ENCODE results near the gene SYNRG. TPM values are rescaled to one million over a fixed set of nuclear protein-coding genes. Genes with fewer than 3 reads are reported as not detected.

The SYNRG gene
- total and polyA plus RNA-seq, 2 of the 13 experiments (the other 11 are each of a cell fraction or from before 2014, with no cell fraction given), result 7.3 to 8.7 TPM

GRCh38 chr17:37517881-37518280 is 91.3 kb downstream of the SYNRG start (continued):
- TF ChIP-seq PCBP2 (optimal IDR thresholded peaks at IDR 0.05; ENCODE audit: low read depth, low read length, poor library complexity, severe bottlenecking) (no peak), CSRNP1 (CRISPR knock-in tag; IDR thresholded peaks at IDR 0.05) (no peak)

- Histone ChIP-seq H4K20me1 (ENCODE audit: insufficient read depth, low read length) (0 out of 2 replicates have a peak, but pooled peaks cover 3% of the 10 kb centered on the region), H3K9ac (ENCODE audit: insufficient read depth, low read depth, low read length) (no peak overlapping the region), H3K27me3 (ENCODE audit: control insufficient read depth in 1 of 2, insufficient read depth in 2 of 2, low read length in 2 of 2) (no peaks in the 10 kb centered on the region), H3K36me3 (replicated peaks in 1 of 2; ENCODE audit: control insufficient read depth in 1 of 2, insufficient read depth in 2 of 2, low read length in 2 of 2) (peaks cover 9 to 60% of the 10 kb centered on the region in 2 experiments; a peak in 4 of 5 replicates), H3K79me2 (ENCODE audit: insufficient read depth, low read length) (peaks cover 1% of the 10 kb centered on the region), H3K4me2 (ENCODE audit: low read depth, low read length) (no peak overlapping the region), H3K4me1 (ENCODE audit: insufficient read depth, low read length) (peaks cover 10% of the 10 kb centered on the region), H3K27ac (ENCODE audit: extremely low read length, insufficient read depth, low read length) (no peak overlapping the region), H3K9me3 (ENCODE audit: low read length) (no peaks in the 10 kb centered on the region), H2AFZ (ENCODE audit: low read length) (no peak overlapping the region), H3K4me3 (replicated peaks in 1 of 3; ENCODE audit: insufficient read depth in 1 of 3, low read depth in 2 of 3, low read length in 3 of 3) (no peak overlapping the region)
- 93% methylated on average over 6 of the region's 6 CpGs for WGBS (ENCODE audit: low lambda C conversion rate)
- no peak for FAIRE-seq
- ATAC-seq, result no peak
- no TSS peak for BruUV-seq (replicated peaks)
- in situ Hi-C loops (cut with HindIII; ENCODE audit: extremely low pct_ligation_motif_present, low pct_unique_long_range_greater_than_20kb) (no loop called here), intact Hi-C loops (cut with micrococcal nuclease; ENCODE audit: unreplicated experiment) (no loop called here)
- ChIA-PET CTCF (ENCODE audit: low intra/inter-chr PET ratio, low total read pairs) (no interaction called here), POLR2A (interaction anchor here (2.2 kb wide), 1 partner anchor 14 kb away, joined by 7 read pairs; no protein-coding TSS in a partner anchor)
- DNase-seq (ENCODE audit: low spot score), result no peak
- no peak for TF ChIP-seq ARNT (IDR thresholded peaks at IDR 0.05)
- no peak for TF ChIP-seq ZNF776 (CRISPR knock-in tag; IDR thresholded peaks at IDR 0.05)
- no peak for TF ChIP-seq SKI (IDR thresholded peaks at IDR 0.05; ENCODE audit: partially characterized antibody)
- no peak for TF ChIP-seq ZNF737 (CRISPR knock-in tag; IDR thresholded peaks at IDR 0.05; ENCODE audit: borderline replicate concordance)
- no peak for TF ChIP-seq ZNF609 (CRISPR knock-in tag; IDR thresholded peaks at IDR 0.05; ENCODE audit: borderline replicate concordance)
- TF ChIP-seq E2F1 (CRISPR knock-in tag; IDR thresholded peaks at IDR 0.05), result no peak
- no peak for TF ChIP-seq ZNF616 (CRISPR knock-in tag; IDR thresholded peaks at IDR 0.05; ENCODE audit: low read depth)
- TF ChIP-seq MNT (IDR thresholded peaks at IDR 0.05), result no peak
- TF ChIP-seq MAFF (IDR thresholded peaks at IDR 0.05; ENCODE audit: low read depth, low read length), result no peak
Measured at GRCh38 chr17:37516127-37516571, 93.1 kb downstream of the SYNRG start.

All from HepG2 (cell line).